Measurements from ENCODE around the gene FBXW4.

- TF ChIP-seq CTCF (IDR thresholded peaks at IDR 0.05) (no peak), POLR2A (IDR thresholded peaks at IDR 0.05) (no peak), POLR2AphosphoS5 (IDR thresholded peaks at IDR 0.05) (no peak)
These were observed 82.1 kb downstream of the FBXW4 start for GRCh38 chr10:101612872-101613271.

All from transverse colon (tissue), 4 donors.